Pancreas (tissue), 10 donors: Measurements from ENCODE around the gene HS3ST6. TPM values are rescaled to one million over a fixed set of nuclear protein-coding genes. Genes with fewer than 3 reads are reported as not detected.

ENCODE experiments used
- ATAC-seq, 4 donors: fragments of 200-7000 bp; cut with Tn5 transposase; one replicate each; pipeline versions ENCODE4 v1.8.0 to v1.9.1; 2020; ENCODE audit warnings: mild to moderate bottlenecking in 4 of 4, moderate library complexity in 4 of 4
- DNase-seq, 6 donors: peaks; one replicate each; pipeline ENCODE4 v3.0.0-alpha.2; 2020
- FAIRE-seq: peaks from 2 replicates; lab custom pipeline; 2012; peaks lifted over from hg19 to GRCh38; lab: Jason Lieb, UNC
- H3K27ac ChIP-seq, 4 donors: fragments of 200-600 bp; sonication (generic); 1 replicate in 3 of 4; 2 replicates in 1 of 4; pipeline versions ENCODE4 v1.5.0 to v1.8.0; 2020
- H3K27me3 ChIP-seq, 4 donors: fragments of 200-600 bp; one replicate each; pipeline ENCODE4 v1.8.0; 2021
- H3K36me3 ChIP-seq, 3 donors: fragments of 200-600 bp; sonication (generic) in 1 of 3; one replicate each; pipeline versions ENCODE4 v1.5.0 to v1.8.0; 2020 to 2021
- H3K4me1 ChIP-seq, 3 donors: fragments of 200-600 bp; one replicate each; pipeline ENCODE4 v1.8.0; 2021
- H3K4me3 ChIP-seq, 4 donors: fragments of 200-600 bp; sonication (generic) in 2 of 4; one replicate each; pipeline versions ENCODE4 v1.5.0 to v1.8.0; 2020 to 2021
- H3K9me3 ChIP-seq, 4 donors: fragments of 200-600 bp; one replicate each; pipeline ENCODE4 v1.8.0; 2021
- CTCF ChIP-seq, 4 donors: fragments of 200-600 bp; sonication (generic) in 3 of 4; IDR thresholded peaks; one replicate each; pipeline versions ENCODE4 v1.5.0 to v1.8.0; 2021; ENCODE audit warnings: antibody characterized with exemption in 4 of 4
- WGBS, 2 donors: extraction: QIAGEN DNeasy Blood & Tissue Kit; methylation state at CpG; one replicate each; pipeline ENCODE4 v1.1.7; 2013; 5-methylcytosine and 5-hydroxymethylcytosine counted together
- intact Hi-C, 3 donors: fragments of 100-400 bp; cut with DNase I; formaldehyde crosslinking; loops; one replicate each; pipeline versions ENCODE4 v1.11.1 to v1.14.2; 2022
- polyA plus RNA-seq, 2 donors: library from polyadenylated mRNA; stranded (reverse); fragments of 200-250 nt; gene quantifications; one replicate each; pipeline ENCODE4 v1.2.3, GENCODE V29; 2013
- total RNA-seq, 6 donors: library from RNA; stranded (reverse); fragmentation: NEBNext Ultra II Directional in 4 of 6; extraction: Animal tissue kit (Norgen Biotek cat#: 25700) in 4 of 6; gene quantifications; one replicate each; pipeline versions ENCODE4 v1.2.1 to v1.2.4, GENCODE V29; 2021 to 2023
- donor health status: healthy with polysubstance abuse.
- donor health status: DM: no; HTN: no; CAD: no; lungs with moderate emphysema.
- donor health status: DM: no; HTN: no; CAD: no.
- donor health status: control.
- donor health status: control.
- donor health status: Bipolar disorder and iron deficiency.
- donor health status: DM: yes; HTN: yes; CAD: no.
- donor health status: DM: no; HTN: no; CAD: no.
- donor health status: DM: no; HTN: no; CAD: no.
- donor health status: DM: yes; HTN: yes; CAD: no.

Gene HS3ST6
- total and polyA plus RNA-seq, 8 donors, result 0.11 TPM; not detected in 7

- no peak overlapping the region for H3K4me3 ChIP-seq
- ATAC-seq (no peak), DNase-seq (peak in 1 of 6 donors; percentile 63), FAIRE-seq (no peak)
- H3K27ac ChIP-seq, result no peak overlapping the region
- WGBS, 2 donors, result 77 to 83% methylated on average over 15 to 17 of the region's 17 CpGs
- no peaks in the 10 kb centered on the region for H3K36me3 ChIP-seq
- H3K9me3 ChIP-seq, result no peaks in the 10 kb centered on the region
- TF ChIP-seq CTCF (IDR thresholded peaks at IDR 0.05), result no peak
- H3K27me3 ChIP-seq, result no peaks in the 10 kb centered on the region
- intact Hi-C loops, result no loop called here
- no peaks in the 10 kb centered on the region for H3K4me1 ChIP-seq
Measured at GRCh38 chr16:1907226-1907860, 10.9 kb downstream of the HS3ST6 start.

- Histone ChIP-seq H3K27me3 (no peaks in the 10 kb centered on the region), H3K4me1 (no peaks in the 10 kb centered on the region), H3K36me3 (no peaks in the 10 kb centered on the region), H3K4me3 (no peak overlapping the region), H3K9me3 (no peaks in the 10 kb centered on the region), H3K27ac (no peak overlapping the region)
- DNase-seq, result peak in 1 of 6 donors; percentile 40
- ATAC-seq, result no peak
- TF ChIP-seq CTCF (IDR thresholded peaks at IDR 0.05), result no peak
- intact Hi-C loops, result no loop called here
- no peak for FAIRE-seq
- WGBS, 2 donors, result 87 to 88% methylated on average over 5 of the region's 5 CpGs
Measured at GRCh38 chr16:1906846-1907165, 11.4 kb downstream of the HS3ST6 start.

- no peaks in the 10 kb centered on the region for H3K36me3 ChIP-seq
- no peak for TF ChIP-seq CTCF (IDR thresholded peaks at IDR 0.05)
- H3K9me3 ChIP-seq, result no peaks in the 10 kb centered on the region
- no peak overlapping the region for H3K4me3 ChIP-seq
- H3K27me3 ChIP-seq, result no peaks in the 10 kb centered on the region
- no peaks in the 10 kb centered on the region for H3K4me1 ChIP-seq
- no peak overlapping the region for H3K27ac ChIP-seq
- ATAC-seq (no peak), DNase-seq (peak in 2 of 6 donors; percentile 23 to 38), FAIRE-seq (no peak)
- 61 to 66% methylated on average over 31 of the region's 31 CpGs for WGBS, 2 donors
- intact Hi-C loops, result no loop called here
Measured at GRCh38 chr16:1906055-1906845, 12.0 kb downstream of the HS3ST6 start.

- peaks cover 4 to 9% (median 4%) of the 10 kb centered on the region in 3 donors for H3K4me1 ChIP-seq
- TF ChIP-seq CTCF (IDR thresholded peaks at IDR 0.05), result no peak
- no peaks in the 10 kb centered on the region for H3K27me3 ChIP-seq
- 71 to 76% methylated on average over 22 of the region's 22 CpGs for WGBS, 2 donors
- H3K27ac ChIP-seq, result no peak overlapping the region
- H3K9me3 ChIP-seq, result no peaks in the 10 kb centered on the region
- DNase-seq, result peak in 1 of 6 donors; percentile 56
- FAIRE-seq, result no peak
- no peaks in the 10 kb centered on the region for H3K36me3 ChIP-seq
- intact Hi-C loops, result no loop called here
- H3K4me3 ChIP-seq, result no peak overlapping the region
- no peak for ATAC-seq
Measured at GRCh38 chr16:1903845-1904840, 14.1 kb downstream of the HS3ST6 start.
